Stimulated activated naive CD8-positive, alpha-beta T cell treated with anti-CD3 and anti-CD28 coated beads, Interleukin-15, Interleukin-2, amounts not matched to agents 100 U/mL and 50 U/mL, for 24 hours (primary cell): ENCODE measurements around the gene TCF3.

ENCODE experiments used
- ATAC-seq: fragments of 150-1000 bp; cut with Tn5 transposase; one replicate; pipeline ENCODE4 v1.10.0; 2021
- DNase-seq: peaks from one replicate; pipeline ENCODE4 v3.0.0; 2021

Gene TCF3

GRCh38 chr19:1580957-1581356 is 71.5 kb downstream of the TCF3 start:
- DNase-seq (no peak), ATAC-seq (no peak)

GRCh38 chr19:1580382-1580781 is 72.0 kb downstream of the TCF3 start:
- DNase-seq (no peak), ATAC-seq (no peak)

- ATAC-seq = no peak
- no peak for DNase-seq
Observed at GRCh38 chr19:1579222-1579621, 73.2 kb downstream of the TCF3 start.

- ATAC-seq (no peak), DNase-seq (no peak)
Observed at GRCh38 chr19:1577929-1578618, 74.3 kb downstream of the TCF3 start.

GRCh38 chr19:1577090-1577928 is 75.1 kb downstream of the TCF3 start:
- DNase-seq (no peak), ATAC-seq (no peak)

- ATAC-seq (no peak), DNase-seq (no peak)
Observed at GRCh38 chr19:1576242-1577089, 75.9 kb downstream of the TCF3 start.

GRCh38 chr19:1575323-1576241 is 76.8 kb downstream of the TCF3 start:
- no peak for DNase-seq
- ATAC-seq = no peak

GRCh38 chr19:1574354-1575136 is 77.9 kb downstream of the TCF3 start:
- no peak for ATAC-seq

GRCh38 chr19:1572795-1573194 is 79.6 kb downstream of the TCF3 start:
- DNase-seq (no peak), ATAC-seq (no peak)

More at GRCh38 chr19:1574354-1575136, 77.9 kb downstream of the TCF3 start:
- no peak for DNase-seq

- DNase-seq (no peak), ATAC-seq (no peak)
Observed at GRCh38 chr19:1571358-1571757, 81.1 kb downstream of the TCF3 start.

GRCh38 chr19:1570836-1571235 is 81.6 kb downstream of the TCF3 start:
- no peak for ATAC-seq
- DNase-seq = no peak

GRCh38 chr19:1569997-1570396 is 82.4 kb downstream of the TCF3 start:
- DNase-seq (no peak), ATAC-seq (no peak)

GRCh38 chr19:1568320-1569019 is 83.9 kb downstream of the TCF3 start, which contains the start of gene MEX3D:
Gene MEX3D (minus strand): TSS chr19:1568325. CDS start chr19:1568058, 267 bp downstream.
- ATAC-seq = peak; percentile 75
- DNase-seq = peak; percentile 87

- ATAC-seq = peak; percentile 21
- no peak for DNase-seq
Observed at GRCh38 chr19:1567848-1568227, 84.6 kb downstream of the TCF3 start.

- ATAC-seq = no peak
- DNase-seq = no peak
Observed at GRCh38 chr19:1567116-1567847, 85.1 kb downstream of the TCF3 start.

- DNase-seq (no peak), ATAC-seq (no peak)
Observed at GRCh38 chr19:1566392-1567115, 85.9 kb downstream of the TCF3 start.

- ATAC-seq (no peak), DNase-seq (no peak)
Observed at GRCh38 chr19:1563251-1563650, 89.2 kb downstream of the TCF3 start.

GRCh38 chr19:1561236-1561842 is 91.1 kb downstream of the TCF3 start:
- ATAC-seq = no peak
- DNase-seq = no peak
